HG03378 (cell line): ENCODE measurements around the gene DENND4C.
"Not testable (repeated sequence)": the region's sequence is repeated elsewhere in the genome, so short reads cannot be mapped to it uniquely, and the experiment has no call there.

Source experiments
- ATAC-seq: cut with Tn5 transposase; IDR thresholded peaks from one replicate; pipeline ENCODE4 v1.9.1; 2021; ENCODE audit warnings: mild to moderate bottlenecking, moderate library complexity; ENCODE audit not compliant: unreplicated experiment

The DENND4C gene

DNA sequence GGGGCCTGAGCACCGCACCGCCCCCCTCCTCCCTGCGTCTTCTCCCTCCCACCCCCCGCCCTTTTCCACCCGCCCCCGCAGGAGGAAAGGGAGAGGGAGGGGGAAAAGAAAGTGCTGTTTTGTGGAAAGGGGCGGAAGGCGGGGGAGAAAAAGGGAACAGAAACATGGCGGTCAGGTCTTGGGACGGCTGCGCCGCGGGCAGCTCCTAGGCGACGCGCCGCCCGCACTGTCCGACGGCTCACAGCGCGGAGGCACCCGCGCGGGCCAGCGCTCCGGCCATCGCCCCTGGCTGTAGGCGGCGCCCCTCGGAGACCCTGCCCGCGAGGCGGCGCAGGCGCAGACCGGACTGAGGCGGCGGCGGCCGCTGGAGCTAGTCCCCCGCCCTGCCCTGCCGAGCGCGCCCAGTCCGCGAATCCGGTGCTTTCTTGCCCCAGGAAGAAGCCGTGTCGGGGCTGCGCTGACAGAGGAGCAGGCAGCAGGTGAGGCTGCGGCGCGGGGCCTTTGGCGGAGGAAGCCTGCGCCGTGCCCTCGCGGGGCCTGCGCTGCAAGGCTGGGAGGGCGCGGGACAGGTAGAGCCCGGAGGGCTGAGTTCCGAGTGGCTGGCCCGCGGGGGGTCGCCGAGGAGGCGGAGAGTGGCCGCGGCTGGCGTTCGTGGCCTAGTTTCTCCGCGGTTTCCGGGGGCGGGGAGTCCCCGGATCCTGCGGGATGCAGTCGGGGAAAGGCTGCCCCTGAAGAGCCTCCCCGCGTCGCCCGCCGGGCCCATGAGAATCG lies at the start of gene DENND4C:
TSS of gene DENND4C (plus strand) at position 339 of the 771 bp plus-strand sequence. CDS start 45,482 bp downstream, outside the sequence.
- ATAC-seq, result peak; percentile 64

DNA sequence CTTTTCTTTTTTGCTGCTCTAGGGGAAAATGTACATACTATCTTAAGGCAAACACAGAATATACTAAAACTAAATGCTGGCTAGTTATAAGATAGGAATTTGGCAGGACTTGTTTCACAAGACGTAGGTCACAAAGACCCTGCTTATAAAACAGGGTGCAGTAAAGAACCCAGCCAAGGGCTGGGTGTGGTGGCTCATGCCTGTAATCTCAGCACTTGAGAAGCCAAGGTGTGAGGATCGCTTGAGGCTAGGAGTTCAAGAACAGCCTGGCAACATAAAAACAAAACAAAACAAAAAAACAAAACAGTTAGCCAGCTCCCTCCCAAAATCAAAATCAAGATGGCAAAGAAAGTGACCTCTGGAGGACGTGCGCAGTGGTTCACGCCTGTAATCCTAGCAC lies 49.5 kb upstream of the DENND4C start:
- no peak for ATAC-seq

GRCh38 chr9:19181561-19181960 lies 48.9 kb upstream of the DENND4C start:
- no peak for ATAC-seq

- ATAC-seq, result peak; percentile 98
Measured at GRCh38 chr9:19184144-19184917, 46.2 kb upstream of the DENND4C start.

- no peak for ATAC-seq
Measured at GRCh38 chr9:19185191-19185590, 45.3 kb upstream of the DENND4C start.

GRCh38 chr9:19186232-19186631 lies 44.3 kb upstream of the DENND4C start:
- ATAC-seq, result no peak

DNA sequence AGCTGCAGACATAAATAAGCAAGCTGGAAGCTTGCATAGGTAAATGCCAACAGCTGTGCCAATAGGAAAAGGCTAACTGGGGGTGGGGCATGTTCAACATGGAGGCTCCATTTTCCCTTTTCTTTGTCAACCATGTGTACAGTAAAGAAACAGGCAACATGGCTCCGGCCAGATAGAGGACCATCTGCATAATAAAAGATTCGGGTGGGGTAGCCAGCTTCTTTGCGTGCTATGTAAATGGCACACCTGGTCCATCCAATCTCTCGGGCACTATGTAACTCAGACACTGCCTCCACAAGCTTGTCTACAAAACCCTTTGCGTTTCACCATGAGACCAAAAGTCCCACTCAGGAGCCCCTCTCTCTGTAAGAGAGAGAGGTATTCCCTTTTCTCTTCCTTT lies 41.7 kb upstream of the DENND4C start:
- ATAC-seq, result no peak

DNA sequence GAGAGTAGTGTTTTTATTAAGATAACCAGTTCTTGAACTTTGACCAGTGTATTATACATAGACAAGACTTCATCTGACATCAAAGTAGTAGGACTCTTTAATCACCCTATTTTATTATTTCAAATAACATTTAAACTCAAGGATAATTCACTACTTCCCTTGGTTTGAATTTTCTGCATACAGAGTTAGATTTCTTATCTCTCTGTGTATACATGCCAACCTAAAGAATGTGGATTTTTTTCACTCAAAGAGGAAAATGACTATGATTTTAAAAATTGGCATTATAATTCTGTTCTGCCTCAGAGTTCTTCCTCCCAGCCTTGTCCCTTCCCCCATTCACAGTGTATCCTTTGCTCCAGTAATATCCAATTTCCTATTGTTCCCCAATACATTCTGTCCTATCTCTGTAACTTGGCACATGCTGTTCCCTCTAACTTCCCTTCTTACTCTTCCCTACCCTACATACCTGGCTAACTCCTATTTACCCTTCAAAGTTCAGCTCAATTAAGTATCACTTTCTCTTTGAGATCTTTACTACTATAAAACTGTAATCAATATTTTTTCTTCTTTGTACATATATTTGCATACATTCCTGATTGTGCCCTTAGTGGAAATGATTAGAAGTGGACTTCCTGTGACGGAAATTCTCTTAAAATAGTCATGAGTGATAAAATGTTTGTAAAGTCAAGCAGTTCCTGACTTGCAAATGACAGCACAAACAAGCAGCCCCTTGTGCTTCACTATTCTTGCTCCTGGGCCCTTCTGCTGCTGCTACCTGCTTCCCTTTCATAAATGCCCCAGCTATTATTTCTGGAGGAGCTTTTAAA lies 38.1 kb upstream of the DENND4C start:
- ATAC-seq, result no peak

- no peak for ATAC-seq
Measured at GRCh38 chr9:19193029-19193324, 37.5 kb upstream of the DENND4C start.

DNA sequence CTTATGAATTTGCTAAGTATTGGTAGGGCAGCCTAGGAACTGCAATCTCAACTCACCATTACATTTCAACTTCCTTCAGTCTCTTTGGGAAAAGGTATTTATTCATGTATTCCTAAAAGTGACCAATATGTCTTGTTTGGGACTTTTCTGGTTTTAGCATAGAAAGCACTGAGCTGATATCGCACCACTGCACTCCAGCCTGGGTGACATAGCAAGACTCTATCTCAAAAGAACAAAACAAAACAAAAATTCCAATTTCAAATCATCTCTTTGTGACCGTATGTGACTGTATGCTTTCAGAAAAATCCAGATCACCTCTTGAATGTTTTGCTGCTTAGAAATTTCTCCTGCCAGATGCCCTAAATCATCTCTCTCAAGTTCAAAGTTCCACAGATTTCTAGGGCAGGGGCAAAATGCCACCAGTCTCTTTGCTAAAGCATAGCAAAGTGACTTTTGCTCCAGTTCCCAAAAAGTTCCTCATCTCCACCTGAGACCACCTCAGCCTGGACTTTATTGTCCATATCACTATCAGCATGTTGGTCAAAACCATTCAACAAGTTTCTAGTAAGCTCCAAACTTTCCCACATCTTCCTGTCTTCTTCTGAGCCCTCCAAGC lies 37.0 kb upstream of the DENND4C start:
- not testable (repeated sequence) for ATAC-seq

DNA sequence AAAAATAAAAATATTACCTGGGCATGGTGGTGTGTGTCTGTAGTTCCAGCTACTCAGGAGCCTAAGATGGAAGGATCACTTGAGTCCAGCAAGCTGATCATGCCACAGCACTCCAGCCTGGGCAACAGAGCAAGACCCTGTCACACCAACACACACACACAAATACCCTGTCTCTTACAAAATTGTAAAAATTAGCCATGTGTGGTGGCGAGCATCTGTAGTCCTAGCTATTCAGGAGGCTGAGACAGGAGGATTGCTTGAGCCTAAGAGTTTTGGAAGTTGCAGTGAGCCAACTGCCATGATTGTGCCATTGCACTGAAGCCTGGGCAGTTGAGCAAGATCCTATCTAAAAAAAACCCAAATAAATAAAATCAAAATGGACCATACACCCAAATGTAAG lies 32.1 kb upstream of the DENND4C start:
- ATAC-seq, result no peak

GRCh38 chr9:19199012-19199411 lies 31.5 kb upstream of the DENND4C start:
- no peak for ATAC-seq

- ATAC-seq, result no peak
Measured at GRCh38 chr9:19200229-19200628, 30.3 kb upstream of the DENND4C start.

- ATAC-seq, result no peak
Measured at GRCh38 chr9:19201899-19202891, 28.3 kb upstream of the DENND4C start.

DNA sequence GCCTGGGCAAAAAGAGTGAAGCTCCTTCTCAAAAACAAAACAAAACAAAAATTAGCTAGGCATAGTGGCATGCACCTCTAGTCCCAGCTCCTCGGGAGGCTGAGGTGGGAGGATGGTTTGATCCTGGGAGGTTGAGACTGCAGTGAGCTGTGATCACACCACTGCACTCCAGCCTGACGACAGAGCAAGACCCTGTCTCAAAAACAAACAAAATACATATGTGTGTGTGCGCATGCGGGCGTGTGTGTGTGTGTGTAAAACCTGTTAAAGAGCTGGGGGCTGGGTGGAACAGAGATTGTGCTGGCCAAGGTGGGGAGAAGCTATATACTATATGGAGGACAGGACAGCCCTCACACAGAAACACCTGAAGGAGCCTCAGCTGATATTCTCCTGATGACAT lies 27.4 kb upstream of the DENND4C start:
- no peak for ATAC-seq

- no peak for ATAC-seq
Measured at GRCh38 chr9:19208653-19209052, 21.8 kb upstream of the DENND4C start.

- no peak for ATAC-seq
Measured at GRCh38 chr9:19209188-19209587, 21.3 kb upstream of the DENND4C start.

DNA sequence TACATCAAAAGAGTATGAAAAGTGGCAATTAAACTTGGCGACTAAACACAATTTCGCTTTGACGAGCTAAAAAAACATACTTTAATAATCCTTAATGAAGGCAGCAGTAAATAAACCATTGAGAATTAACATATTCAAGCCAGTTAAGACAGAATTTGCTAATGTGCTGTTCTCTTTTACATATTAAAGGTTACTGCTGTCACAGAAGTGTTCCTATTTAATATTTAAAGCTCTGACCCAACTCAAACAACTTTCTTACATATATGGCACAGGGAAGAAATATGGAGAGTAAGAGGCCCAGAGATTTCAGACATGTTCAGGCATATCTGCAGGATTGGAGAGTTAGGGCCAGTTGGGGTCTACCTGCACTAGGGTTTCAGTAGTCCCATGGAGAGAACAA lies 16.7 kb upstream of the DENND4C start:
- ATAC-seq, result no peak

GRCh38 chr9:19216466-19216865 lies 14.0 kb upstream of the DENND4C start:
- no peak for ATAC-seq

DNA sequence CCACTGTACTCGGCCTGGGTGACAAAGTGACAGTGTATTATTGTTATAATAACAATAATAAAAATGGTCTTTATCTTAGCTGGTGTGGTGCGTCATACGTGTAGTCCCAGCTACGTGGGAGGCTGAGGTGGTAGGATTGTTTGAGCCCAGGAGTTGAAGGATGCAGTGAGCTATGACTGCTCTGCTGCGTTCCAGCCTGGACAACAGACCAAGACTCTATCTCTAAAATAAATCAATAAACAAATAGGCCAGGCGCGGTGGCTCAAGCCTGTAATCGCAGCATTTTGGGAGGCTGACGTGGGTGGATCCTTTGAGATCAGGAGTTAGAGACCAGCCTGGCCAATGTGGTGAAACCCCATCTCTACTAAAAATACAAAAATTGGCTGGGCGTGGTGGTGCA lies 9.2 kb upstream of the DENND4C start:
- no peak for ATAC-seq
